ENCODE results near the gene KLRC4.
"Not testable (repeated sequence)": the region's sequence is repeated elsewhere in the genome, so short reads cannot be mapped to it uniquely, and the experiment has no call there.

Gene KLRC4

GRCh38 chr12:10384191-10384590, 25.4 kb downstream of the KLRC4 start:
- H3K27me3 ChIP-seq (replicated peaks; ENCODE audit: control insufficient read depth, insufficient read depth, low read length): no peaks in the 10 kb centered on the region
- peaks cover 22% of the 10 kb centered on the region for H3K4me1 ChIP-seq (ENCODE audit: control insufficient read depth, insufficient read depth, low read length)
- DNase-seq (ENCODE audit: low read depth): no peak
- no peaks in the 10 kb centered on the region for H3K36me3 ChIP-seq (ENCODE audit: control insufficient read depth, insufficient read depth, low read length, severe bottlenecking)
- peaks cover 9% of the 10 kb centered on the region for H3K9me3 ChIP-seq (ENCODE audit: control insufficient read depth, low read length)
- H3K4me3 ChIP-seq (ENCODE audit: low read length): no peak overlapping the region
- H3K9ac ChIP-seq (ENCODE audit: low read length): no peak overlapping the region

- no peak for DNase-seq (ENCODE audit: low read depth)
- peaks cover 20% of the 10 kb centered on the region for H3K4me1 ChIP-seq (ENCODE audit: control insufficient read depth, insufficient read depth, low read length)
These were observed 27.5 kb downstream of the KLRC4 start for GRCh38 chr12:10381928-10382628.

GRCh38 chr12:10378737-10379136, 30.8 kb downstream of the KLRC4 start:
- H3K36me3 ChIP-seq (ENCODE audit: control insufficient read depth, insufficient read depth, low read length, severe bottlenecking); H3K4me3 ChIP-seq (ENCODE audit: low read length); H3K9me3 ChIP-seq (ENCODE audit: control insufficient read depth, low read length); DNase-seq (ENCODE audit: low read depth); H3K4me1 ChIP-seq (ENCODE audit: control insufficient read depth, insufficient read depth, low read length); H3K27me3 ChIP-seq (replicated peaks; ENCODE audit: control insufficient read depth, insufficient read depth, low read length); H3K9ac ChIP-seq (ENCODE audit: low read length): not testable (repeated sequence)

More at GRCh38 chr12:10381928-10382628, 27.5 kb downstream of the KLRC4 start:
- peaks cover 9% of the 10 kb centered on the region for H3K9me3 ChIP-seq (ENCODE audit: control insufficient read depth, low read length)
- no peak overlapping the region for H3K9ac ChIP-seq (ENCODE audit: low read length)
- H3K27me3 ChIP-seq (replicated peaks; ENCODE audit: control insufficient read depth, insufficient read depth, low read length): no peaks in the 10 kb centered on the region
- no peak overlapping the region for H3K4me3 ChIP-seq (ENCODE audit: low read length)
- no peaks in the 10 kb centered on the region for H3K36me3 ChIP-seq (ENCODE audit: control insufficient read depth, insufficient read depth, low read length, severe bottlenecking)

GRCh38 chr12:10374624-10375018, 34.9 kb downstream of the KLRC4 start:
- H3K9ac ChIP-seq (ENCODE audit: low read length): no peak overlapping the region
- H3K9me3 ChIP-seq (ENCODE audit: control insufficient read depth, low read length): no peaks in the 10 kb centered on the region
- no peak for DNase-seq (ENCODE audit: low read depth)
- no peaks in the 10 kb centered on the region for H3K27me3 ChIP-seq (replicated peaks; ENCODE audit: control insufficient read depth, insufficient read depth, low read length)
- H3K36me3 ChIP-seq (ENCODE audit: control insufficient read depth, insufficient read depth, low read length, severe bottlenecking): no peaks in the 10 kb centered on the region
- H3K4me3 ChIP-seq (ENCODE audit: low read length): no peak overlapping the region
- H3K4me1 ChIP-seq (ENCODE audit: control insufficient read depth, insufficient read depth, low read length): no peaks in the 10 kb centered on the region

- Histone ChIP-seq H3K36me3 (ENCODE audit: control insufficient read depth, insufficient read depth, low read length, severe bottlenecking) (no peaks in the 10 kb centered on the region), H3K9ac (ENCODE audit: low read length) (no peak overlapping the region), H3K4me3 (ENCODE audit: low read length) (no peak overlapping the region), H3K9me3 (ENCODE audit: control insufficient read depth, low read length) (peaks cover 5% of the 10 kb centered on the region), H3K27me3 (replicated peaks; ENCODE audit: control insufficient read depth, insufficient read depth, low read length) (no peaks in the 10 kb centered on the region), H3K4me1 (ENCODE audit: control insufficient read depth, insufficient read depth, low read length) (no peaks in the 10 kb centered on the region)
- no peak for DNase-seq (ENCODE audit: low read depth)
These were observed 37.0 kb downstream of the KLRC4 start for GRCh38 chr12:10372559-10372958.

GRCh38 chr12:10371893-10372535, 37.5 kb downstream of the KLRC4 start:
- H3K9ac ChIP-seq (ENCODE audit: low read length); H3K4me1 ChIP-seq (ENCODE audit: control insufficient read depth, insufficient read depth, low read length); H3K36me3 ChIP-seq (ENCODE audit: control insufficient read depth, insufficient read depth, low read length, severe bottlenecking); DNase-seq (ENCODE audit: low read depth); H3K9me3 ChIP-seq (ENCODE audit: control insufficient read depth, low read length); H3K4me3 ChIP-seq (ENCODE audit: low read length); H3K27me3 ChIP-seq (replicated peaks; ENCODE audit: control insufficient read depth, insufficient read depth, low read length): not testable (repeated sequence)

- H3K9me3 ChIP-seq (ENCODE audit: control insufficient read depth, low read length): peaks cover 6% of the 10 kb centered on the region
- H3K36me3 ChIP-seq (ENCODE audit: control insufficient read depth, insufficient read depth, low read length, severe bottlenecking): no peaks in the 10 kb centered on the region
- no peaks in the 10 kb centered on the region for H3K27me3 ChIP-seq (replicated peaks; ENCODE audit: control insufficient read depth, insufficient read depth, low read length)
- H3K9ac ChIP-seq (ENCODE audit: low read length): no peak overlapping the region
- DNase-seq (ENCODE audit: low read depth): no peak
- H3K4me3 ChIP-seq (ENCODE audit: low read length): no peak overlapping the region
- peaks cover 14% of the 10 kb centered on the region for H3K4me1 ChIP-seq (ENCODE audit: control insufficient read depth, insufficient read depth, low read length)
These were observed 39.8 kb downstream of the KLRC4 start for GRCh38 chr12:10369557-10370415.

GRCh38 chr12:10368206-10369171, 41.1 kb downstream of the KLRC4 start:
- Histone ChIP-seq H3K27me3 (replicated peaks; ENCODE audit: control insufficient read depth, insufficient read depth, low read length) (no peaks in the 10 kb centered on the region), H3K9ac (ENCODE audit: low read length) (peak overlapping the region; percentile 34), H3K4me3 (ENCODE audit: low read length) (peak overlapping the region; percentile 40), H3K36me3 (ENCODE audit: control insufficient read depth, insufficient read depth, low read length, severe bottlenecking) (no peaks in the 10 kb centered on the region), H3K4me1 (ENCODE audit: control insufficient read depth, insufficient read depth, low read length) (peaks cover 25% of the 10 kb centered on the region), H3K9me3 (ENCODE audit: control insufficient read depth, low read length) (peaks cover 6% of the 10 kb centered on the region)
- no peak for DNase-seq (ENCODE audit: low read depth)

- not testable (repeated sequence) for H3K27me3 ChIP-seq (replicated peaks; ENCODE audit: control insufficient read depth, insufficient read depth, low read length); H3K9me3 ChIP-seq (ENCODE audit: control insufficient read depth, low read length); DNase-seq (ENCODE audit: low read depth); H3K4me3 ChIP-seq (ENCODE audit: low read length); H3K9ac ChIP-seq (ENCODE audit: low read length); H3K36me3 ChIP-seq (ENCODE audit: control insufficient read depth, insufficient read depth, low read length, severe bottlenecking)
- peaks cover 33% of the 10 kb centered on the region for H3K4me1 ChIP-seq (ENCODE audit: control insufficient read depth, insufficient read depth, low read length)
These were observed 41.8 kb downstream of the KLRC4 start for GRCh38 chr12:10367714-10368113.

- H3K4me3 ChIP-seq (ENCODE audit: low read length): no peak overlapping the region
- no peaks in the 10 kb centered on the region for H3K27me3 ChIP-seq (replicated peaks; ENCODE audit: control insufficient read depth, insufficient read depth, low read length)
- H3K9me3 ChIP-seq (ENCODE audit: control insufficient read depth, low read length): peaks cover 6% of the 10 kb centered on the region
- peaks cover 33% of the 10 kb centered on the region for H3K4me1 ChIP-seq (ENCODE audit: control insufficient read depth, insufficient read depth, low read length)
- peak; percentile 80 for DNase-seq (ENCODE audit: low read depth)
- no peak overlapping the region for H3K9ac ChIP-seq (ENCODE audit: low read length)
- no peaks in the 10 kb centered on the region for H3K36me3 ChIP-seq (ENCODE audit: control insufficient read depth, insufficient read depth, low read length, severe bottlenecking)
These were observed 42.7 kb downstream of the KLRC4 start for GRCh38 chr12:10366875-10367274.
